MM.1S (cell line): Measurements from ENCODE around the gene ESRRA.

Experiments
- DNase-seq: peaks from one replicate; pipeline ENCODE4 v3.0.0-alpha.2; 2015
- H2AFZ ChIP-seq: fragments of 300-600 bp; sonication (generic); 2 replicates; pipeline ENCODE4 v1.6.0; 2016; ENCODE audit warnings: antibody characterized with exemption, low read length
- H3F3A ChIP-seq: fragments of 300-600 bp; sonication (generic); 2 replicates; pipeline ENCODE4 v1.6.1; 2016; ENCODE audit warnings: mild to moderate bottlenecking, antibody characterized with exemption, low read length, moderate library complexity, mixed read lengths; ENCODE audit not compliant: insufficient read depth
- H3K27ac ChIP-seq: fragments of 300-600 bp; sonication (generic); 2 replicates; pipeline ENCODE4 v1.5.1; 2016; ENCODE audit warnings: mild to moderate bottlenecking, low read length
- H3K27me3 ChIP-seq: fragments of 300-600 bp; sonication (generic); replicated peaks from 2 replicates; pipeline ENCODE4 v1.6.0; 2016; ENCODE audit warnings: low read length; ENCODE audit not compliant: insufficient read depth
- H3K36me3 ChIP-seq: fragments of 300-600 bp; sonication (generic); replicated peaks from 2 replicates; pipeline ENCODE4 v1.6.1; 2016; ENCODE audit warnings: mild to moderate bottlenecking, low read length, mixed read lengths; ENCODE audit not compliant: insufficient read depth
- H3K4me1 ChIP-seq: fragments of 300-600 bp; sonication (generic); 2 replicates; pipeline ENCODE4 v1.6.1; 2016; ENCODE audit warnings: low read length, mixed read lengths
- H3K4me2 ChIP-seq: fragments of 300-600 bp; sonication (generic); 2 replicates; pipeline ENCODE4 v1.6.0; 2016; ENCODE audit warnings: low read depth, low read length
- H3K4me3 ChIP-seq: fragments of 300-600 bp; sonication (generic); 2 replicates; pipeline ENCODE4 v1.5.1; 2016; ENCODE audit warnings: low read length, mixed read lengths
- H3K79me2 ChIP-seq: fragments of 300-600 bp; sonication (generic); 2 replicates; pipeline ENCODE4 v1.6.1; 2016; ENCODE audit warnings: mixed run types, low read length, mixed read lengths
- H3K9ac ChIP-seq: fragments of 300-600 bp; sonication (generic); 2 replicates; pipeline ENCODE4 v1.6.1; 2016; ENCODE audit warnings: low read length, mixed read lengths
- H3K9me2 ChIP-seq: fragments of 300-600 bp; sonication (generic); replicated peaks from 2 replicates; pipeline ENCODE4 v1.6.1; 2016; ENCODE audit warnings: mild to moderate bottlenecking, low read length, mixed read lengths; ENCODE audit not compliant: insufficient read depth
- H3K9me3 ChIP-seq: fragments of 300-600 bp; sonication (generic); replicated peaks from 2 replicates; pipeline ENCODE4 v1.6.1; 2016; ENCODE audit warnings: mild to moderate bottlenecking, low read length, mixed read lengths; ENCODE audit not compliant: insufficient read depth
- H4K20me1 ChIP-seq: fragments of 300-600 bp; sonication (generic); 2 replicates; pipeline ENCODE4 v1.6.1; 2016; ENCODE audit warnings: mild to moderate bottlenecking, low read length, moderate library complexity, mixed read lengths; ENCODE audit not compliant: insufficient read depth
- CTCF ChIP-seq: fragments of 300-600 bp; sonication (generic); IDR thresholded peaks from 2 replicates; pipeline ENCODE4 v1.5.1; 2016; ENCODE audit warnings: antibody characterized with exemption, low read length, mixed read lengths
- EZH2 ChIP-seq: fragments of 300-600 bp; sonication (generic); optimal IDR thresholded peaks from 2 replicates; pipeline ENCODE3; 2017; ENCODE audit warnings: low read depth, mild to moderate bottlenecking, antibody characterized with exemption, low read length, mixed read lengths
- EZH2phosphoT487 ChIP-seq: fragments of 300-600 bp; sonication (generic); IDR thresholded peaks from 2 replicates; pipeline ENCODE4 v1.6.1; 2018; ENCODE audit warnings: antibody characterized with exemption, low read length

The ESRRA gene

GRCh38 chr11:64343767-64344559, 38.6 kb downstream of the ESRRA start:
- H3K9me3 ChIP-seq: no peaks in the 10 kb centered on the region
- no peak overlapping the region for H3K9ac ChIP-seq
- TF ChIP-seq EZH2 (no peak), CTCF (no peak), EZH2phosphoT487 (no peak)
- no peak overlapping the region for H2AFZ ChIP-seq
- H3F3A ChIP-seq: peaks cover 9% of the 10 kb centered on the region
- H3K4me1 ChIP-seq: peaks cover 7% of the 10 kb centered on the region
- H3K9me2 ChIP-seq: no peaks in the 10 kb centered on the region
- H3K79me2 ChIP-seq: peaks cover 39% of the 10 kb centered on the region
- H3K4me2 ChIP-seq: no peak overlapping the region
- H3K4me3 ChIP-seq: no peak overlapping the region
- no peak overlapping the region for H3K27ac ChIP-seq
- no peaks in the 10 kb centered on the region for H3K27me3 ChIP-seq
- DNase-seq: no peak
- H4K20me1 ChIP-seq: no peaks in the 10 kb centered on the region
- no peaks in the 10 kb centered on the region for H3K36me3 ChIP-seq

- Histone ChIP-seq H3K9me2 (no peaks in the 10 kb centered on the region), H3K4me3 (no peak overlapping the region), H4K20me1 (no peaks in the 10 kb centered on the region), H3K4me1 (peaks cover 7% of the 10 kb centered on the region), H3K9me3 (no peaks in the 10 kb centered on the region), H3F3A (peaks cover 4% of the 10 kb centered on the region), H3K4me2 (no peak overlapping the region), H3K27me3 (no peaks in the 10 kb centered on the region), H3K36me3 (no peaks in the 10 kb centered on the region), H3K27ac (no peak overlapping the region), H2AFZ (no peak overlapping the region), H3K9ac (no peak overlapping the region), H3K79me2 (peaks cover 34% of the 10 kb centered on the region)
- no peak for DNase-seq
- TF ChIP-seq EZH2 (no peak), CTCF (no peak)
Measured at GRCh38 chr11:64344787-64345186, 39.5 kb downstream of the ESRRA start.

GRCh38 chr11:64347193-64347867, 42.0 kb downstream of the ESRRA start:
- H3K9me2 ChIP-seq: no peaks in the 10 kb centered on the region
- no peaks in the 10 kb centered on the region for H4K20me1 ChIP-seq
- no peaks in the 10 kb centered on the region for H3K4me1 ChIP-seq
- no peak overlapping the region for H3K27ac ChIP-seq
- no peak for DNase-seq
- H2AFZ ChIP-seq: no peak overlapping the region
- 0 out of 2 replicates have a peak, but pooled peaks cover 1% of the 10 kb centered on the region for H3F3A ChIP-seq
- no peak overlapping the region for H3K4me2 ChIP-seq
- no peak overlapping the region for H3K4me3 ChIP-seq
- no peaks in the 10 kb centered on the region for H3K36me3 ChIP-seq
- peaks cover 12% of the 10 kb centered on the region; the same call in 1 of the 2 replicates for H3K79me2 ChIP-seq
- no peak overlapping the region for H3K9ac ChIP-seq
- no peaks in the 10 kb centered on the region for H3K27me3 ChIP-seq
- H3K9me3 ChIP-seq: no peaks in the 10 kb centered on the region
- TF ChIP-seq CTCF (no peak), EZH2 (no peak), EZH2phosphoT487 (no peak)
